Posterior vena cava (tissue), 2 donors: Measurements from ENCODE around the gene CTCFL. TPM values are rescaled to one million over a fixed set of nuclear protein-coding genes. Genes with fewer than 3 reads are reported as not detected.

Source experiments
- DNase-seq: peaks from one replicate; pipeline ENCODE4 v3.0.0-alpha.2; 2020; ENCODE audit warnings: low spot score
- intact Hi-C, 2 donors: fragments of 100-400 bp; cut with DNase I; formaldehyde crosslinking; loops; one replicate each; pipeline versions ENCODE4 v1.14.1 to v1.14.2; 2022 to 2023
- total RNA-seq, 2 donors: library from RNA; stranded (reverse); fragmentation: NEBNext Ultra II Directional; extraction: Animal tissue kit (Norgen Biotek cat#: 25700); gene quantifications; one replicate each; pipeline ENCODE4 v1.2.1, GENCODE V29; 2021
- donor health status: DM: yes; HTN: yes; CAD: no.
- donor health status: DM: yes; HTN: yes; CAD: no.

Gene CTCFL
- total RNA-seq, 2 donors from 2014 or later: not detected

DNA sequence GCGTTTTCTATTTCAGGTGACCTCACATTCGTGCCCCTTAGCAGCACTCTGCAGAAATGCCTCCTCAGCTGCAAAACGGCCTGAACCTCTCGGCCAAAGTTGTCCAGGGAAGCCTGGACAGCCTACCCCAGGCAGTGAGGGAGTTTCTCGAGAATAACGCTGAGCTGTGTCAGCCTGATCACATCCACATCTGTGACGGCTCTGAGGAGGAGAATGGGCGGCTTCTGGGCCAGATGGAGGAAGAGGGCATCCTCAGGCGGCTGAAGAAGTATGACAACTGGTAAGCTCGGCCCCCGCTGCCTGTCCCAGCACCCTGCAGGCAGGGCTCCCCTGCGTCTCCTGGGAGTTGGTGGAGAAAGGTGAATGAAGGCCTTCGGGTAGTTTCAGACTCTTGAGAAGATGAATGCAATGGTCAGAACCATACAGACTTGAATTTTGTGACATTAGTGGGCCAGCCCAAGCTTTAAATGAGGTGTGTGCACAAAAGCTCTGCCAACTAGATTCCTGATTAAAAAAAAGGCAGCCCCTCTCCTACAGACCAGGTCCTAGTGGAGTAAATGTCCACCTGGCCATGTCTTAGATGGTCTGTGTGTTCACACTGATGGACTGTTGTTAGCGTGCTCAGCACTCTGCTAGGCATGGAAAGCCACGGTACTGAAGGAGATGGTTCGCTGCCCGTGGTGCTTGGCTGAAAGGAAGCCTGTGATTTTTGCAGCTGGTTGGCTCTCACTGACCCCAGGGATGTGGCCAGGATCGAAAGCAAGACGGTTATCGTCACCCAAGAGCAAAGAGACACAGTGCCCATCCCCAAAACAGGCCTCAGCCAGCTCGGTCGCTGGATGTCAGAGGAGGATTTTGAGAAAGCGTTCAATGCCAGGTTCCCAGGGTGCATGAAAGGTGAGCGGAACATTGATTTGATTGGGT, 36.7 kb upstream of the CTCFL start:
- intact Hi-C loops: no loop called here

DNA sequence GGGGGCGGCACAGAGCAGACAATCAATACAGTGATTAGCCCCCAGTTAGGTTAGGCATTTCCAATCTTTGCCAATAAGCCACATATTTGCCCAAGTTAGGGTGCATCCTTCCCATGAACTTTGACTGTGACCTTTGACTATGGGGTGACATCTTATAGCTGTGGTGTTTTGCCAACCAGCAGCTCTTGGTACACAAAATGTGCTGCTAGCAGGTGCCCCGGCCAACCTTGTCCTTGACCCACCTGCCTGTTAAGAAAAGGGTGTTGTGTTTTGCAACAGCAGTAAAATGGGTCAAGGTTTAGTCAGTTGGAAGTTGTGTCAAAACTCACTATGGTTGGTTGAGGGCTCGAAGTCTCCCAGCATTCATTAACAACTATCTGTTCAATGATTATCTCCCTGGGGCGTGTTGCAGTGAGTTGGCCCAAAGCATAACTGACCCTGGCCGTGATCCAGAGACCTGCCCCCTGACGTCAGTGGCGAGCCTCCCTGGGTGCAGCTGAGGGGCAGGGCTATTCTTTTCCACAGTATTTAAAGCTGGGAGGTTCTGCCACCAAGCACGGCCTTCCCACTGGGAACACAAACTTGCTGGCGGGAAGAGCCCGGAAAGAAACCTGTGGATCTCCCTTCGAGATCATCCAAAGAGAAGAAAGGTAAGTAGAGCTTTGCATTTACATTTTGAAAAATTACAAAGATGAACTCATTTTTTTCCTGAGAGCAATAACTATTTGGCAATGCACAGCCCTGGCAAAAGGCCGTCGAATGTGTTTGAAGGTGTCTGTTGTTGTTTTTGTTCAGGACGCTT, 35.8 kb upstream of the CTCFL start, which contains the start of gene PCK1:
Gene PCK1, plus strand, starts transcription at position 557 of the 802 bp plus-strand sequence. CDS start 302 bp downstream, outside the sequence.
- intact Hi-C loops: no loop called here
- no peak for DNase-seq

More for the DNA sequence above, 36.7 kb upstream of the CTCFL start:
- no peak for DNase-seq

DNA sequence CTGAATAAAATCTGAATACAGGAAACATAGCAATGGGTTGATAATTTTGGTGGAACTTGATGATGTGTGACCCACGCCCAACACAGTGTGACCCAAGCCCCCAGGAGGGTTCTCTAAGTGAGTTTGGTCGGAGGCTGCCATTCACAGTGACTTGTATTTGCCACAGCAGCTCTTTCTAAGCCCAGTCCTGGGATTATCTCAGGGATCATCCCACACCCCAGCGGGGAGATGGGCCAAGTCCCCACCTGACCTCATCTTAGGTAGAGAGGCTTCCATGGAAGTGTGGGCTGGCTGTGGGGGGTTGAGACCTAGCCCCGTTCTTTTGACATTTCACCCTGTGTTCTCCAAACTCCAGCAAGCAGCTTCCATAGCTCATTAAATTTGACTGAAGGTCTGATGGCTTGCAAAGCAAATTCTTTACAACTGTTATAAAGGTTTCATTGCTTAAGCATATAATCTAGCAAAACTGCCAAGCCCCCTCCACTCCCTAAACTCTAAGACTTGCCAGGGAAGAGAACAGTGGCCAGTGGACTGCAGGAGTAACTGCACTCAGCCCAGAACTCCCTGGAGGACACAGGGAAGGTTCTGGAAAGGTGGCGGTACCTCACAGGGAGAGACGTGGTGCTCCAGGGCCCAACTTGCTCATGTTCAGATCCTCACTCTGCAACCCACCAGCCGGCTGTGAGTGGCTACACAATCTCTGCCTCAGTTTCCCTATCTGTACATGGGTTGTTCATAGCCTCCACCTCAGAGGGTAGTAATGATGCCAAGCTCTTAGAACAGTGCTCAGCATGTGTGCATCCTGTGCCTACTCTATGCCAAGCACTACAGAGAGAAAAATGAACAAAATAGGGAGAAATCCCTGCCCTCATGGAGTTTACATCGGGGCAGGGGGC, 35.0 kb upstream of the CTCFL start:
- intact Hi-C loops: no loop called here
- DNase-seq: no peak

DNA sequence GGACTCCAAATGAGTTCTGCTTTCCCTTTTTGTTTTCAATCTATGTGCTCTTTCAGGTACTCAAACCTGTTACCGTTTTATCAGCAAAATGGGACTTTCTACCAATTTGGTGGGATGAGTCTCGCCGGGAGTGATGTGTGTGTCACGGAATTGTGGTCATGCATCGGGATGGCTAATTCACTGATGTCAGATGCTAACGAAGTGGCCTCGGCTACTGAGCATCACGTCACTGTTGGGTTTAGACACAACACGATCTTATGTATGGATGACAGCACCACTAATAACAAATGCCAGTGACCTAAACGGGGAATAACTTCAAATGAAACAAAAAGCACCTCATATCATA, 34.3 kb upstream of the CTCFL start:
- no peak for DNase-seq
- intact Hi-C loops: no loop called here

DNA sequence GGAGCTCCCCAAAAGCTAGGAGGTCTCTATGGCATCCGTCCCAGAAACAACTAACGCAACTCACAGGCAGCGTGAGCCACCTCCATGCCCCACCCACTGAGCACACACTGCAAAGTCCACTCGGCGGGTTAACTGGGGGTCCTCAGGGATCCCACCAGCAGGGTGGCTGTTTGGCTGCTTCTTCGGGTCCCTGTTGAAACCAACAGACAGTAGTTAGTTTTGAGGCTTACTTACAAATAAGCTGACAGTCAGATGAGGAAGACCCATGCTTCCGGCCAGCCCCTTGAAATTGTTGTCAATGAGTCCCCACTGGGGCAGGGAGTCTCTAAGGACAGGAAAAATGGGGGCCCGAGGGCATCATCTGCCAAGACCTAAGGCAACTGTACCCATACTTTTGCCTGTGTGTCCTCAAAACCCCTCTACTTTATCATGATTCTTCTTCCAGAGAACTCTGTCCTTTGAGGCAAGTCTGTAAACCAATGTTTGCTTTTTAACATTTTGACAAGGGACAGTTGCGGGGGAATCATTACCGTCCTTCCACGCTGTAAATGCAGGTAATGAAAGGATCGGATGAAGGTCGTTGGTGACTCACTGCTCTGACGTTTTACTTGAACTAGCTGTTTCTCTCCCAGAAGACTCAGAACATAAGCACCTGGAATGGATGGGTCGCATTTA, 33.8 kb upstream of the CTCFL start:
- intact Hi-C loops: no loop called here
- no peak for DNase-seq

DNA sequence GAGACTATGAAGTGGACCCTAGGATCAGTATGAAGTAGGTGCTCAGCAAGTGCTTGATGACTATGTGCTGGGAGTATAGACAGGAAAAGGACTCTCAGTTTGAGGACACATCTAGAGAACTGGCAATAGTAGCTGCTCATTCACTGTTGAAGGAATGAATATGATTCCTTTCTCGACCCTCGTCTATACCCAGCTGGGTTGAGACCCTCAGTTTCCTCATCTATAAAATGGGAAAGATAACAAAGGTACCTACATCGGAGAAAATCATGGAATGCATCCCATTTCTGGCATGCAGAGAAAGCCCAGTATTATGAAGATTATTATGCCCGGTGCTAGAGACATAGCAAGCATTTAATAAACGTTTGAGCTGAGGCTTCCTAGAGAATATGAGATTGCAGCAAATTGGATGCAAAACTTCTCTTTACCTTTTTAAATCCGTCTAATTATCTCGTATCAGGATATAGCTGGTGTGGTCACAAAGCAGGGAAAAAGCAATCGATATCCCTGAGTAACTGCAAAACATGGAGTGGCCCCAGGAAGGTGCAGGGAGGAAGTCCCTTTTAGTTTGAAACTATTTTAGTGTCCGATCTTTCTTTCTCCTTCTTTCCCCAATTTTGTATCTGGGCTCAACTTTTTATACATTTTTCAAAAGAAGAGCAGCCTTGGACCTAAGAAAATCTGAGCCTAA, 33.1 kb upstream of the CTCFL start:
- intact Hi-C loops: no loop called here
- DNase-seq: no peak

DNA sequence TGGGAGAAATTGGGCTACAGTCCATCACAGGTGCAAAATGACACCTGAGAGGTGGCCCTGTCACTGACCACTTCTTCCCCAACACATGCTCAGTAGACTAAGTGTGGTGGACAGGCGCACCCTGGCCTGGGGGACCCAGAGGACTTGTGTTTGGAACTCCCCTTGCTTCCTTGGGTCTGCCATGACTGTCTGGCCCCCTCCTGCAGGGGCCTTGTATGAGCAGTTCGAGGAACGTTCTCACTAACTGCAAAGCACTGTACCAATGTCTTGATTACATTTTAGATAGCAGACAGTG, 32.0 kb upstream of the CTCFL start:
- intact Hi-C loops: no loop called here
- DNase-seq: no peak

DNA sequence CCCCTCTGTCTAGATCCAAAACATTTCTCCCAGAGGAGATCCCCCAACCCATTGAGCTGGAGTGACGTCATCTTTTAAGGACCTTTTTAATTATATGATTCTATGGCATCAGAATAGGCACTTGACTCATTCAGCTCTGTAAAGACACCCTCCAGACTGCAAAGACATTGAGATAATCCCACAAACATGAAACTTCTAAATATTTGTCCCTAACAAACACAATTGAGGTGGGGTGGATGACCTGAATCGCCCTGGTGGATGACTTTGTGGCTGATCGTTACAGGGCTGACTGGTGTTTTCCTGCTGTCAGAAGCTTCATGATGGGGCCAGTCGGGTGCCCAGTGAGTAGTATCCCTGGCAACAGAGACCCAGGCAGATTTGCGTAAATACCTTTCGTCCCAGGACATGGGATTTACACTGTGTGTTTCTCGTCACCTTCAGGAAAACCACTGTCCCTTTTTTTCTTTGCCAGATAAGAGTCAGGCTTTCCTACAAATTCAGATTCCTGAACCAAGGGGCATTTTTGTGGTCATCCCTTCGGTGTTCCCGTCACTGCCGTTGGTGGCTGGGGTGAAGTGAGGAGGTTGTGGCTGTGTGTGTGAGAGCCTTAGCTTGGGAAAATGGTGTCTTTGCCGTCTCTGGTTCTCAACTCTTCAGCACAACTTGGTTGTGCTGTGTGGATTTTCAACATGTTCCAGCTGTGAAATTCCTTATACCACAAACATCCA, 30.7 kb upstream of the CTCFL start:
- intact Hi-C loops: no loop called here
- DNase-seq: no peak

DNA sequence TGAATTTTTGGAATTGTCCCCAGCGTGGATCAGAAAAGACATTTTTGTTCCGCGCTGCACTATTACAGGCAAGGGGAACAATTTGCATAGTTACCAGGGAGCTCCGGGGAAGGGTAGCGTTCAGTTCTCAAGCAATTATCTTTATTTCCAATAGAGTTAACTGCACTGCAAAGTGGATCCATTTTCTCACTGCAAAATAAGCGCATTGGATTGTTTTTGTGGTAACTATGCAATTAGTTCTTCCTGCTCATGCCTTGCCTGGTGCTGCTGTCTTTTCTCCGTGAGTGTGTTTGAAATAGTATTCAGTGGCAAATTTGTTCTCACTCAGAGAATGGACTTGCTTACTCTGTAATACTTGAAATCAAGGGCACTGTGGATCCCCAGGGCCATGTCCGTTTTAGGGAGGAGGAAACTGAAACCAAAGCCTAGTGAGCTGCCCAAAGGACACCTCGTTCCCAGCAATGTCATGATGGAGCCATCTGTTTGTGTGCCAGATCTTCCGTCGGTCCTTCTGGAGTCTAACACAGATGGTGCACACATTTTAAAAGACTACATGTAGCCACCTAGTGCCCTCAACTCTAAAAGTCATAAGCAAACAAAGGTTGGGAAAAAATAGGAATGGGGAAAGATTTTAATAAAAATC, 28.6 kb upstream of the CTCFL start:
- intact Hi-C loops: no loop called here
- no peak for DNase-seq

DNA sequence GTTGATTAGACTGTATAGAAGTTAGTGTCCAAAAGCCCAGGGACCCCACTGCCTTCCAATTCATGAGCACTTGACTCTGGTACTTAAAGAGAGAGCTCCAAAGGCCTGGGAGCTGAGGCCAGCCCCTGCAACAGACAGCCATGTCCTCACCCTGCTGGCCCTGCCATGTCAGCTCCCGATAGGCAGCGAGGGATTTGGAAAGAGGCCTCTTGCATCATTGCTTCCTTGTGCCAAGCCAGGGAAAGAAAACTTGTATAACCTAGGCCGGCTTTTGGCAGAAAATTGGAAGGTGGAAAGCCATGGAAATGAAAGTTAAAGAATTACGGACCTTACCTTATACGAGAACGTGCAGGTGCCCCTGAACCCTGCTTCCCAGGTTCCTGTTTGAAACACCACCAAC, 27.5 kb upstream of the CTCFL start:
- intact Hi-C loops: loop anchor here in 1 of 2 donors (1.0 kb wide), 1 partner anchor 25 kb away; no protein-coding TSS in a partner anchor
- DNase-seq: no peak

DNA sequence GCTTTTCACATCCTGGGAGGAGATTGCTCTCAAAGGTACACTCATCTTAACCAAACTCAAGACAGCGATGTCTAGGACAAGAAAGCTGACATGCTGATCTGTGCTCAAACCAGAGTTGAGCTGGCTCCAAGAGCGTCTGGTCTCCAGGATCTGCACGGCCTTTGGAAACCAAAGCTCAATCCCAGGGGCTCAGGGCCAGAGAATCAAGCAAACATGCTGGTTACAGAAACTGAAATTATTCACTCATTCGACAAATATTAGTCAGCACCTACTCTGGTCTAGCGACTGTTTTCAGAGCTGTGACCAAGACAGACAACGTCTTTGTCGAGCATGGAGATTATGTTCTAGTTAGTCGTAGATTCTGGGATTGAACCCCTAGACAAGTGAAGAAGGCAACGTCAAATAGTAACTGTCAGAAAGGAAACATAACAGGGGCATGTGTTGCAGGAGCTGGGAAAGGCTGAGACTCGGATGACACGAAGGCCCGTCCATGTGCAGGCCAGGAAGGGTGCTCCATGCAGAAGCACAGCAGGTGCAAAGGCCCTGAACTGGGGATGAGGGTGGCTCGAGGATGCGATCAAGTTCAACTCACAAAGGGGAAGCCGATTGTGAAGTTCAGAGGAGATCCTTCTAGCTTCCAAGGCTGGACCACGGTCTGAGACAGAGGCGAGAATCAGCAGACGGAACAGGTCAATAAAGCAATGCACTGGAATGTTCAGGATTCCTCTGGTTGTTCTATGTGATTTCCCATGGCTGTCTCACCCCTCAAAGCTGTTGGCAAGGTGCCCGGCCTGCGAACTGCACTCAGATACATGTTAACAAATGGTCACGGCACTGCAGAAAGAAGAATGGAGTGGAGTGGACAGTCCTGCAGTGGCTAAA, 23.5 kb upstream of the CTCFL start:
- no peak for DNase-seq
- intact Hi-C loops: no loop called here

DNA sequence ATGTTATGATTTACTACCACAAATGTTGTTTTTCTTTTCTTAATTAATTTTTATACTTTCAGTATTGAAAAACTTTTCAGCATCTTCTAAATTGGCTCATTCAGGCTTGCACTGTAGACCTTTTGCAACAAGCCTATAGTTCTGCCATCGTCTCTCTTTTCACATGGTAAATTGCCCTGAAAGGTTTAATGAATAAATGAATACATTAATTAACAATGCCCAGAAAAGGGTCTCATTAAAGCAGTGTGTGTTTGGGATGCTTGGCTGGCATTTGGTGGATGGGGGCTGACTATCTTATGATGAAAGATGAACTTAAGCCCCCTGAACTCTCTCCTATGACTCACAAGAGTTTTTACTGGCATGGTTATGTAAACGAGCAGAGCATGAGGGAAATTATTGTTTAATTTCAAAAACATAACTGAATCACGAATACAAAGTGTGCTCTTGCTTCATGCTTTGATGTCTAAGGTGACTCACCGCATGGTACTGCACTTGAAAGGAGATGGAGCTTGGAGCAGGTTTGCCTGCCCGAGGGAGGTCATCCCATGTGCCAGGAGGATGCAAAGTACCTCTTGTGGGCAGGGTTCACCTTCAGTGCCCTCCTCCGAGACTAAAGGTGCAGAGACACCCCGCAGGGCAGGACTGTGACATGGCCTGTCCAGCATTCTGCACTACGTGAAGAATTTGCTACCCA, 22.2 kb upstream of the CTCFL start:
- DNase-seq: no peak
- intact Hi-C loops: no loop called here

DNA sequence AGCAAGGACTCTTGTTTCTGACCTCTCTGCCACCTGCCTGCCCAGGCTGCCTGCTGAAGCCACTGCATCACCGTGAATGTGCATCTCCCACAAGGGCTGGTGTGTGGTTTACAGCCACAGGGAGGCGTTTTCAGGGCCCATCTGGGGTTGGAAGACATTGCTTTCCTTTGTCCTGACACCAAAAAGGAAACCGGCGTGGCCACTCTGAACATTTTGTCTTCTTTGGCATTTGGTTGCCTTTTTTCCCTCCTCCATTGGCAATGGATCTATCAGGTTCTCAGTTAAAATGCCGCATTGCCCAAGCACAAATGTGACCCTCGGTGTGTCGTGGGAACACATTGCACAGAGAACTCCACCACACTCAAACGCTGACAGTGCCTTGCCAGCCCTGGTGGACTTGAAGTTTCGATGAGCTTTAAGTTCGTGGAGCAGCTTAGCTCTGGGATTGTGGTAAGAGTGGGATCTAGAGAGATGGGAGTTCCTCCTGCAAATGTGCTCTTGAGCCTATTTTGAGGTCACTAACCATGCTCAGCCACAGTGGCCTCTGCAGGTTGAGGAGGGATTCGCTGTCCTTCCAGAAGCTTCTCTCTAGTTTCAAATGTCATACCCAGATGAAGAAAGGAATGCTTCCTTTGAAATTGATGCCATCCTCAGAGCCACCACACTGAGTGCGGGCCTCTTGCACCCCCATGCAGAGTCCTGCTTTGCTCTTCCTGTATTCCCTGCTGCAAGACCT, 21.2 kb upstream of the CTCFL start:
- intact Hi-C loops: no loop called here
- DNase-seq: no peak

DNA sequence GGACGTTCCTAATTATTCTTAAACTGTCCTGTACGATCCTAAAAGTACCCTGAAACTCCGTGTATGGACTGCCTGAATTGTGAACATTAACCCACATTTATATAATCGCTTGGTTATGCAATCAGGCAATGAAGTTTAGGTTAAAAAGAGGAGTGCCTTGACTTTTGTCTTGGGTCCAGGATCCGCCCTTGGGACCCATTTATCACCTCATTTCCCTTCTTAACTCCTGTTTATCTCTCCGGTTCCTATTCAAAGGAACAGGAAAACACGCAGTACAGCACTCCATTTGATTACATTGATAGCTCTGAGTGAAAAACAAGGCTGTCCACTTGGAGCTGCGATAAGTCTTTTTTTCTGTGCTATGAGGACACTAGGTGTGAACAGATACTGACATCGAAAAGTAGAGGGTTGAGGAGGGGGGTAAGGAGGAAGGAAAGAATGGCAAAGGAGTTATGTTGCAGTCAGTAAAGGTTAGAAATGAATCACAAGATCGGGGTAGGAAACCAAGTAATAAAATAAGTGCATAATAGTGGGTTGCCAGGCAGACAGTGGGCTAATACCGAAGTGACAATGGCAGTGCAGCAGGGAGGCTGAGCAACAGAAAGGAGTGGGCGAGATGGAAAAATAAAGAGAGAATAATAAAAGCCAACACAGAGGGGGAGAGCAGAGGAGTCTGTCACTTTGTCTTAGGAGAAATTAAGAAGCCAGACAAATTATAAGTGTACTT, 20.1 kb upstream of the CTCFL start:
- DNase-seq: no peak
- intact Hi-C loops: no loop called here

DNA sequence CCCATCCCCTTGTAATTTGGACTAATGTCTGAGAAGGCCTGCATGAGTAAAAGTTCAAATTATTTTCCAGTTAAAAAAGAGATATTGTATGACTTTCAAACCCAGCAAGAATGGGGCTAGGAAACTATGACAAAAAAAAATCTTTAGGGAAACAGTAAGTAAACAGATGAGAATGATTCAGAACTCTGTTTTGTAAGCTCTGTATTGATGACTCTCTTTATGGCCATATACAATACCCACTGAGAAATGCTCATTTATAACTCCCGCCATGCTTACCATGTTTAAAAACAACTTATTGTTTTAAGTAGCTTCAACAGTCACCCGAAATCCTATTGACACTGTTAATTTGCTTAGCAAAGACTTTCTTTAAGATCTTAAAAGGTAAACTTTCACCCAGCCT, 18.8 kb upstream of the CTCFL start:
- no peak for DNase-seq
- intact Hi-C loops: no loop called here
